ENCODE measurements around the gene FABP2.
"Not testable (repeated sequence)": the region's sequence is repeated elsewhere in the genome, so short reads cannot be mapped to it uniquely, and the experiment has no call there.

The FABP2 gene

DNA sequence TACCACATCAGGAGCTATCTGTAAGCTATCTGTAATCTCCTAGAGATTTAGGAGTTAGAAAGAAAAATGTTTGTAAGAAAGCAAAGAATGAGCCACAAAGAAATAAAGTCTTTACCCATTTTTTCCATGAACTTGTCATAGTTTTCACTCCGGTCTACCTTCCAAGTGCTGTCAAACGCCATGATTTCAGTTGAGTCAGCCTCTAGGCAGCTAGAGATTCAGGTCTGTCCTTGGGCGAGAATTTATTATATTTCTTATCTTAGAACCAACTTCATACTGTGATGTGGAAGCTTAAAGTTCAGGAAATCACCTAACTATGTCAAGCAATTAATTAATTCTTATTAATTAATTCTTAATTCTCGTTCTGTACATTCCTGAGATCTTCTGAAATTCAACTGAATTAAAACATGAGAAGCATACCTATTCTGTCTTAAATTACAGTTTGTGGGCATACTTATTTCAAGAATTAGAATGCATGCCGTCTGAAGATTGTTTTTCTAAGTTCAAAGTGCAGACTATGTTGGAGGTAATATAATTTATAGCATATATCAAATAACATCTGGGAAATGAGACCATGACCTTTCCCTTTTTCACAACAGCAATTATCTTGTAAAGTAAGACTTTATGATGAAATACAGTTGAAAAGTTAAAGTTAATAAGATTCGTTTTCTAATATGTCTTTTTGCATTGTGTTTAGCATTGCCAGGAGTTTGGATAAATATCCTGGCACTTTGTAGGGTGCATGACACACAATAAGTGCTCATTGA, at the start of gene FABP2:
Gene FABP2 (minus strand): TSS at position 218 of the 767 bp plus-strand sequence. CDS start 36 bp downstream, at position 182.
- in situ Hi-C loops (cut with MboI; ENCODE audit: low sequenced_read_pairs) = no loop called here

DNA sequence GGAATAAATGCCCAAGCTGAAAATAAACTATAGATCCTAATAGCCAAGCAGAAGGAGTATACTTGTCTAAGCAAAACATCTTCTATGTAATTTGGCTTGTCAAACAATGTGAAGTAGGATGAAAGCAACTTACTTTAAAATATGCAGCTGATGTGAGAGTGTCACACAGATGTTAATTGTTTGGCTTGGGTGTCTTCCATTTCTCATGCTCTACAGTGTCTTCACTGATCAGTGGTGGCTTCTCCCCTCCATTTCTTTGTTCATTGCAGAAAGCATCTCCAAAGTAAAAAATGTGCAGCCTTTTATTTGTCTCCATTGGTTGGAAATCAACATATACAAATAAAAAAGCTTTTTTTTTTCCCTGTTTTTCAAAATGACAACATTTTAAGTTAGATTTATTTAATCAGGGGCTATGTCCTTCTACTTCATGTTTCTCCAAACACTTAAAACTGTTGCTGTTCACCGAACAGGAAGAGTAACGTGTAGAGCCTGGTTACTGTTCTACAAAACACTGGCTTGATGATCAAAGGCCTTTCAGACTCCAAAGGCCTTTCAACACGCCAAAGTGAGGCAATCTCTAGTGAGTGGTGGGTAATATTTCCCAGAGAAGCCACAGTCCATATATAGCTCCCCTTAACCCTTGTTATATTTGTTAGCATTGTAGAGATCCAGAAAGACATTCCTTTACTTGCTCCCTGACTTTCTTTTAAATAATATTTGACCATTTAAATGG, 49.2 kb upstream of the FABP2 start:
- in situ Hi-C loops (cut with MboI; ENCODE audit: low sequenced_read_pairs) = not testable (repeated sequence)

DNA sequence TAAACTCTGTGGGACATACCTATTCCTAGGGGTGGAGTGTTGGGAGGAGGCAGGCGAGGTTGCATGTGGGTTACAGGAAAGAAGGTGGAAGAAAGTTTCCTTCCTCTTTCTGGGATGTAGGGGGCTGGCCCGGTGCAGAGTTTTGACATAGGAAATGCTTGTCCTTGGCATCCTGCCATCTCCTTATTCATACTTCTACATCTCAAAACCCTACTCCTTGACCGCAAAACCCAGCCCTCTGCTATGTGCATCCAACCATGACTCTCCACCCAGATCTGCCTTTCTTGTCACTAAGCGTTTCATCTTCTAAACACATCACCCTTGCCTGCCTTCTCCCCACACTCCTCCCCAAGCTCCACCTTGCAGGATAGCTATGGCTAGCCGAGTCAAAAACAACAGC, 48.5 kb upstream of the FABP2 start:
- in situ Hi-C loops (cut with MboI; ENCODE audit: low sequenced_read_pairs) = not testable (repeated sequence)

DNA sequence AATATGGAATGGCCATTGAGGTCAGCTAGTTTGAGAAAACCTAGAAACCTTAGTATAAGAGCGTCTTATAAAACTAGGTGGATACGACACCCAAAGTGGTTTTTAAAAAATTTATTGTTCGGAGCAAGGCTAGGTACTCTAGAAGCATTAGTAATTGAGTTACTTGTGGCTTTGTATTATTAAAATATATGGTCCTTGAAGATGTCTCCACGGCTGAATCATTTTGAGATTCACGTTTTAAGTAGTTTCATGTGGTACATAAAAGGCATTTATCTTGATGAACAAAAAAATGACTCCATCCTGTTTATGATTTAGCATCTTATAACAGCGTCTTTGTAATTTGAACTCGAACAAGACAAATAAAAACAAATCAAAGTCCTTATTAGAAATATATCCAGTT, 44.9 kb upstream of the FABP2 start:
- in situ Hi-C loops (cut with MboI; ENCODE audit: low sequenced_read_pairs) = not testable (repeated sequence)

DNA sequence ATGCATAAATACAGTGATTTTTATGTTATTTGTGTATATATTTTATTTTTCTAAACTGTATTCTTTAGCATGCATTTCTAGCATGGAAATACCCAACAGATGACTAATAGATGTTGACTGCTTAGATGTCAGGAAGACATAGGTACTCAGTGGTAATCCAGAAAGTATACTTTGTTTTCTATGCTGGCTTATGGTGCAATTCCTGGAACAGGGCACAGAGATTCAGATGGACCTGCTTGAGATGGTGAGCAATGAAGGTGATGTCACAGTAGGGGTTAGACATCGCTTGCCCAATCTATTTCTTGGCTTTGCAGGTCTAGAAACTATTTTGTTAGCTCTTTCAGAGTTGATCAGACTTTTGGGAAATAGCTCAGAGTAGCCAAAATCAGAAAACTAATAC, 42.3 kb upstream of the FABP2 start:
- in situ Hi-C loops (cut with MboI; ENCODE audit: low sequenced_read_pairs) = not testable (repeated sequence)

DNA sequence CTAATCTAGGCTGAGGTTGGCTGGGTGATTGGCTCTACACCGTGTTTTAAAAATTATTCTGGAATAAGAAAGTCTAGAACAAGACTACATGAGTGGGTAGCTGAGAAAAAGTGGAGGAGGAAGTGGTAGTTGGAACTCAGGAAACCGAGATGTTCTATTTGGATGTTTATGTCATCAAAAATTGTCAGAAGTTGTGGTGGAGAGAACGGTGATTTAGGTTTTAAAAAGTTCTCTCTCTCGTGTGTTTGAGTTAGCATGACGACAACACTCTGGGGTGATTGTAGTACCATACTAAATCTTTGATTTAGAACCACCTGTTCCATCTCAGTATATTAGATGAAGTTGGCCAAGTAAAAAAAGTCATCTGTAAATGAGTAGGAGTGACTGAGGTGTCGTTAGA, 41.4 kb upstream of the FABP2 start:
- in situ Hi-C loops (cut with MboI; ENCODE audit: low sequenced_read_pairs) = not testable (repeated sequence)

DNA sequence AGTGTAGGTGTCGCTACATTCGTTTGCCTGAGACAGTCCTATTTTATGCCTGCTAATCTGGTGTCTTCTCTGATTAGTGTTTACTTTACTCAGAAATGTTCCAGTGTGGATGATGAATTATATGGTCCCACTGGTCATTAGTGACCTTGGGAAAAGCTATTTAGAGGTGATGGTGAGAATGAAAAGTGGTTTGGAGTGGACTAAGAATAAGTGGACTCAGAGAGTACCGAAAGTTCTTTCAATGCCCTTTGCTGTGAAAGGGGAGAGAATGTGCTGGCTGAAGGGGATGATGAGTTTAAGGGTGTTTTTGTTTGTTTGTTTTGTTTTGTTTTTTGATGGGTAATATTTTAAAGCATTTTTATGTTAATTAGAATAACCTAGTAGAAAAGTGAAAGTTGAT, 40.5 kb upstream of the FABP2 start:
- in situ Hi-C loops (cut with MboI; ENCODE audit: low sequenced_read_pairs) = not testable (repeated sequence)

DNA sequence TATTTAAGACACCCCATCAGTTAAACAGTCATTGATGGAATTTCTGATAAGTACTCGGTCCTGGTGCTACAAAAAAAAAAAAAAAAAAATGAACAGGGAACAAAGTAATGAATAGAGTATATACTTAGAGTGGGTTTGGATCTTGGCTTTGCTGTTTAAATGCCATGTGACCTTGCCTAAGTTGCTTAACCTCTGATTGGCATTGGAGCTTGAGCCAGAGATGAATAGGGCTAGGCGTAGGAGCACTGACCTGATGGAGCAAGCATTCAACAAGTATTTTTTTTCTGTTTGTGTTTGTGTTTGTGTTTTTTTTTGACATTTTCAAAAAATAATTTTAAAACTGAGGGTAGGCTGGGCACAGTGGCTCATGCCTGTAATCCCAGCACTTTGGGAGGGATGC, 37.9 kb upstream of the FABP2 start:
- in situ Hi-C loops (cut with MboI; ENCODE audit: low sequenced_read_pairs) = not testable (repeated sequence)

DNA sequence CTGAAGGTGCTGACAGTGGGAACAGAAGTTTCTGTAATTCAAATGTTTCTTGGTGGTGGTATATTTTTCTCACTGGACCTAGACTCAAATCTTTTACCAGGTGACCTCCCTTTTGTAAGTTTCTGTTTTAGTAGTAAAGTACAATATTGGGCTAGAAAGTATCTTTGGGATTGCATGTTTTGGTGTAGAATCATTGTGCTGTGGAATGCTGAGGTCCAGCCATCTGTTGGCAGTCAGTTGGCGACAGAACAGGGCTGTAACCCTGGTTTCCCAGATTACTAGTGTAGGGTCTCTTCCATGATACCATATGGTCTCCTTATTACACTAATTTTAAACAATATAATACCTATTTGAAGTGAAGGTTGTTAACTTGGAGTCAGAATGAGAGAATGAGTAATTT, 34.9 kb upstream of the FABP2 start:
- in situ Hi-C loops (cut with MboI; ENCODE audit: low sequenced_read_pairs) = not testable (repeated sequence)

DNA sequence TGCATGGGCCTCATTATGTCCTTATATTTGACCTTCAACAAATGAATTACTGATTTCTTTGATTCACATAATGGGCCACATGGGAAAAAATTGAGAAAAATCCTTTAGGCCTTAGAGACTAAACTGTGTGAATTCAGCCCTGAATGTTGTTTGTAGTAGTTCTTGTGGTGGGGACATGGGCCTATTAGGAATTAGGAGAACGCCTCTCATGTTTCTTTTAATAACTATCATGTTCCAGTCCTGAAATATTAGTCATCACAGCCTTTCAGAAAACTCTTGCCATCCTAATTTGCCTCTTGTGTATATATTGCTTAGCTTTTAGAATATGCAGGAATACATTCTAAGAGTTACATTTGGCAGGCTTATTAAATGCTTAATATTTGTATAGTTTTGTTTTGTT, 34.1 kb upstream of the FABP2 start:
- in situ Hi-C loops (cut with MboI; ENCODE audit: low sequenced_read_pairs) = not testable (repeated sequence)

DNA sequence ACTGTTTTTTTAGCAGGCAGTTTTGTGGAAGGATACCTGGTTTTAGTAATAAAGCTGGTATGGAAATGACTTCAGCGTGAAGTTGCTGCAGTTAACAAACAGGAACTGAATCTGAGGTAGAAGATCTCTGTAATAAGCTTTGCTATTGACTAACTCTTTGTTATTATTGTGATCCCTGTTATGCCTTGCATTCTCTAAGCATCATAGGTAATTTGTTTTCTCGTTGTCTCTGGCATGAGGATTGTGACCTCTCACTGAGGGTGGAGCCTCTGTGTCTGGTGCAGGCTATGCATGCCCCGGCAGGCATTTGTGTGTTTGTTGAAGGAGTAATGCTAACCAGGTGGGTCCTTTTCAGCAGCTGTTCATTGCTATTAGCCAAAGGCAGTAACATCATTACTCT, 31.4 kb upstream of the FABP2 start:
- in situ Hi-C loops (cut with MboI; ENCODE audit: low sequenced_read_pairs) = not testable (repeated sequence)

DNA sequence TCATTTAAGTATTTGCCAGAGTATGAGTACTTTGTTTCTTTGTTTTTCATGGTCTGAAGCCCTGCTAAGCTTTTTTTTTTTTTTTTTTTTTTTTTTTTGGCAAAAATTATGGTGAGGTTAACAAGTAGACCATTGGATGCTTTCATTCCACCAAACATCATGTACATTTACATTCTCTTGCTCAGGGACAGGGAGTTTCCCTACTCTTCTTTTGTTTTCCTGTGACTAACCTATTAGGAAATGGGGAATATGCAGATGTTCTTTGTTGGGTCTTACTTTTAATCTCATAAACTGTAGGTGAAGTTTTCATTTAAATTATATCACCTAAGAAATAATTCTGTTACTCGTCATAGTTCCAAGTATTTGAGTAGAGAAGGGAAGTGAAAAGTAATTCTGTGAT, 26.2 kb upstream of the FABP2 start:
- in situ Hi-C loops (cut with MboI; ENCODE audit: low sequenced_read_pairs) = not testable (repeated sequence)

DNA sequence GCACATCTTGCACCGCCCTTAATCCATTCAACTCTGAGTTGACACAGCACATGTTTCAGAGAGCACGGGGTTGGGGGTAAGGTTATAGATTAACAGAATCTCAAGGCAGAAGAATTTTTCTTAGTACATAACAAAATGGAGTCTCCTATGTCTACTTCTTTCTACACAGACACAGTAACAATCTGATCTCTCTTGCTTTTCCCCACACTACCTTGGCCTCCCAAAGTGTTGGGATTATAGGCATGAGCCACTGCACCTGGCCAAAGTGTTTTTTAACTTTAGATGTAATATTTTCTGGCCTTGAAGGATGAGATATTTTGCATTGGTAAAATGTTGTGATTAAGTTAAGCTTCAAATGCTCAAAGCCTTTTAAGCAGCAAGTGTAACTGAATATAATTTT, 21.4 kb upstream of the FABP2 start:
- in situ Hi-C loops (cut with MboI; ENCODE audit: low sequenced_read_pairs) = not testable (repeated sequence)

DNA sequence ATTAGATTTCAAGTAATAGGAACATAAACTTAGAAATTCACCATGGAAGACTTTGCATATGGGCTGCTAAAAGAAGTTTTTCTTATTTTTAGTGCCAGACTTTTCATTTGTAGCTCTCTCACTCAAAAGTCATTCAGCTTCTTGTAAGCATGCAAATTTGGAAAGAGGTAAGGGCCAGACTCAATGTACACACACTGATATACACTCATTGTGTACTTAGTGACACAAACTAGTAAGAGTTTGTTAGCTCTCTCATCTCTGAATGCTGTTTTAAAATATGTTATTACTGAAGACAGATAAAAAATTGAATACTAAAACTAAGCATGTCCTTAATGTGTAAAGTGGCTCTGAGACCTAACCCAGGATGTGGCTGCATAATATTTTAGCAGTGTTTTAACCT, 18.0 kb upstream of the FABP2 start:
- in situ Hi-C loops (cut with MboI; ENCODE audit: low sequenced_read_pairs) = not testable (repeated sequence)

DNA sequence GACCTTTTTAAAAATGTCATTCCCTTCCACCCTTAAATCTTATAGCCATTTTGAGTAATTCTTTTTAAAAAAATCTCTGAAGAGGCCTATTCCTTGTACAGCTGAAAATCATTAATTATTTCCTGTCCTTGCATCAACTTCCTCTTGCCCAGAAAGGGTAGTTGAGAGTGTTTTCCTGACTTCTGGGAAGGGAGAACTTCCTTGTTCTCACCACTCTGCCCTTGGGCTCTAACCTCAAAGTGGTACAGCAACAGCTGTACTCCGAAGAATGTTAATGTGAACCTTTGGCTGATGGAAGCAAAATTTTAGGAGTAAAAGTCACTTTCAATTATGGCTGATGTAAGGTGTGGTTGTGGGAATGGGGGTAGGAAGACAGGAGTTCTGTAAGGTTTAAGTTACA, 15.1 kb upstream of the FABP2 start:
- in situ Hi-C loops (cut with MboI; ENCODE audit: low sequenced_read_pairs) = no loop called here

DNA sequence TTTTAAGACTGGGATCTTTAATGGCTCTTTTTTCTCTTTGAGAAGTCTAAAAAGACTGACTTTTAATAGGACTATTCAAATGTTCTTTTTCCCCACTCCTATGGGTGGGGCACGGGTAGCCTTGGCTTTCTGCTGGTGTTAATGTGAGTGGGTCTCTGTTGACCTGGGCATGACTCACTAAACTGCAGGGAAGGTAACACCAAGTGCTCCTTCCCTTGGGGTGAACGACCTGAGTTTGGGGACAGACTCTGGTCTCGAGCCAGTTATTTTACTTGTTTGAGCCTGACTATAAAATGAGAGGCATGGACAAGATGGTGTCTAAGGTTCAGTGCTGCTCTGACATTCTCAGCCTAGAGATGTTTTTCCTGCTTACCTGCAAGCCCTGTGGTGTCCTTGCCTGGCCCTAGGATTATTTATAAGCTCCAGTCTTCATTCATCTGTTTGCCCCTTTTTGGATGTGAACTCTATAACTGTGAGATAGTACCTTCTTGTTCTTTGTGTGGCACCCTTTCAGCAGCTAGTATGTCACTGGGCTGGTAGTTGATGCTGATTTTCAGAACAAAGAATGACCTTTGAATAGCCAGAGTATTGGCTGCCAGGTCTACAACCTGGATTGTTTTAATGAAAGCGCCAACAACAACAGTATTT, 14.5 kb upstream of the FABP2 start:
- in situ Hi-C loops (cut with MboI; ENCODE audit: low sequenced_read_pairs) = not testable (repeated sequence)

DNA sequence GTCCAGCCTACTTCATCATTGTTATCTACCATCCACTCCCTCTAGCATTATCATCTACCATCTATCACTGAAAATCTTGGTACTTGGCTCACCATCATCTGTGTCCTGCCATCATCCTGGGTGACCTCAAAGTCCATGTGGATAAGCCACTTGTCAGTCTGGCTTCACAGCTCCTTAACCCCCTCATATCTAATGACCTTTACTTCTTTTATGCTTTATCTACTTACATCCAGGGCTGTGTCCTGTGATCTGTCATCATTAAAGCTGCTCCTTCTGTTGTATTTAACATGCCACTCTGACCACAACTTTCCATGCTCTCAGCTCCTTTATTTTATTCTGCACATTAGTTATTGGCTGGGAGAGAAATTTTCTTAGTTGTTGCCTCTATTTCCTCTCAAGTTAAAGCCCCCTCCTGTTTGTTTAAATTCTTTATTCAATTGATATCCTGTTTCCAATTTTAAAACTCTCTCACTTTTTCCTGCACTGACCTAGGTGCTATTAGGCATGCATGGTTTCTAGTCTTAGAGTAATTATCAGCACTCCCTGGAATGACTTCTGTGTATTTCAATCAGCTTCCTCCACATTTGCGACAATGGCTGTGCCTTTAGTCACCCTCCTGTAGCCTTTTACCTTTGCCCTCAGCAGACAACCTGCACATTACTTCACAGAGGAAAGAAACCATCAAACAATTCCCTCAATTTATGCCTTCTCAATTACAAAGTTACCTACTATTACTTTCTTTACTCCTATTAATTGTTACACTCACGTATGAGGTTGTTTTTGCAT, 8.1 kb upstream of the FABP2 start:
- in situ Hi-C loops (cut with MboI; ENCODE audit: low sequenced_read_pairs) = no loop called here

DNA sequence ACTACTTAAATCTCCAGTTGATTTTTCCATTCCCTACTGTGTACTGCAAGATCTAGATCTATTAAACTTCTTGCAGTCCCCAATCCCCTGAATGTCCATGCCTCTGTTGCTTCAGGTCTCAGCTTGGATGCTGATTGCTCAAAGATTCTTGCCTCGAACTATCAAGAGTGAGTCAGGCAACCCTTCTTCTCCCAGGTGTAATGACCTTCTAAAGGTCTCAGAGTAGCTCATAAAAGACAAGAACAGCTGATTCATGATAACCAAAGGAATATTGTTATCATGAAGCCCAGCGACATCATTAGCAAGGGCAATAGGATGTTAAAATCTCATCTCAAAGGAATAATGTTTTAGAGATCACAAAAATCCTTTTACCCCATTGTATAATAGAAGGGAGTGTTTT, 6.8 kb upstream of the FABP2 start:
- in situ Hi-C loops (cut with MboI; ENCODE audit: low sequenced_read_pairs) = no loop called here

DNA sequence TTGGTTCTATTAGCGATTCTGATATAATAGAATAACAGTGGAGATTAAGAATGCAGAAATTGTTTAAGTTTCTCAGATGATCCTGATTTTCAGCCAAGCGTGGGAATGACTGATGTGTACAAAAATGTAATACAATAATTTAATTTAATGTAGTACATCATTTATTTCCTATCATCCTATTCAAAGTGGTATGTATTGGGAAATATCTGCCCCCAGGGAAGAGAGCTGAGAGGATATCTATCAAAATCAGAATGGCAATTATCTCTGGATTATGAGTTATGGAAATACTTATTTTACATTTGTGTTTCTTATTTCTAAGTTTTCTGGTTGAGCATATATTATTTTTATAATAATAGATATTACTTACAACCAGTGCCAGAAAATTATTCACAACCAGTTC, 3.9 kb downstream of the FABP2 start:
- in situ Hi-C loops (cut with MboI; ENCODE audit: low sequenced_read_pairs) = no loop called here

DNA sequence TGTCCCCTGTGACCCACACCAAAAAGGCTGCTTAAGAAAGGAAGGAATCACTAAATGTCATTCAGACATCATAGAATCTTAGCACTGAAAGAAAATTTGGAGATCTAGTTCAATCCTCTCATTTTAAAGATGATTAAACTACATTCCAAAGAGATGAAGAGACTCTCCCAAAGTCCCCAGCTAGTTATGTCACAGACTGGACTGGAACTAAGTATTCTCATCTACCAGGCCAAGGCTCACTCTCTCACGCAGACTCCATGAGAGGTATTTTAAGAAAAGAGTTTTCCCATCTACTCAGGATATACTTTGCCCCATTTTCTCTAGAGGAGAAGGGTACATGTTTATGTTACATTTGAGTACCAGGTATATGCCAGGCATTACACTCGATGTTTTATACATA, 6.9 kb downstream of the FABP2 start:
- in situ Hi-C loops (cut with MboI; ENCODE audit: low sequenced_read_pairs) = no loop called here

DNA sequence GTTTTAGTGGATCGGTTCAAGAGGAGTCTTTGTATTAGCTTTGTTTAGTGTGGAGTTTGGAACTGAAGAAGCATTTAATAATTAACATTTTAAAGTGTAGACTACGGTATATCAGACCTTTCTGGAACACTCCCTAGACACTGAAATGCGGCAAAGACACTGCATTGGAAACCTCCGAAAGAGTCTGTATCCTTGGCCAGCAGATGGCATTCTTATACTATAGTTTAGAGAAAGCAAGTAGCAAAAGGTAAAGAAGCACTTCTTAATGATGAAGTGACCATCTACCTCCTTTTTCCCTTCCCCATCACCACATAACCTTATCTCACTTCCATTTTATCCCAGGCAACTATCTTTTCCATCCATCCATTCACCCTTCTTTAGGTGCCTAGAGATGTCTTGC, 7.6 kb downstream of the FABP2 start:
- in situ Hi-C loops (cut with MboI; ENCODE audit: low sequenced_read_pairs) = no loop called here

Data from hTERT RPE-1 (cell line).